GM04503 (cell line): ENCODE results near the gene ERBB4.
"Not testable (repeated sequence)": the region's sequence is repeated elsewhere in the genome, so short reads cannot be mapped to it uniquely, and the experiment has no call there.

ENCODE experiments used
- DNase-seq: peaks from one replicate; pipeline ENCODE4 v3.0.0-alpha.2; 2012; ENCODE audit warnings: low read depth

The ERBB4 gene

DNA sequence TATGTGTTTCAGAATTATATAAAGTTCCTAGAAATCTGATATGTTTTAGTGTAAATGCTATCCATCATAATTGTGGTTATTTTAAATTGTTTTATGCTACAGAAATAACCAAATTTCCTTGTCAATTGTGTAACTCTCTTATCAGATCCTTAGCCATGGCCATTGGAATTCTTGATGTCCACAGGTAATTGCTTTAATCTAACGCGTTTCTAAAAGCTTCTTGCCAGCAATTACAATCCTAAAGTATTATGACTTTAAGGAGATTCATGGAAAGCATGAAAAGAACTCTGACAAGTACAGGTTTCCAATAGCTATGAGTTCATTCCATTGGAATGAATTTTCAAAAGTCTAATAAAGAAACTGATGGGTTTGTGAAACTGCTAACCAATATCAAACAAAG is 472.1 kb downstream of the ERBB4 start:
- no peak for DNase-seq

DNA sequence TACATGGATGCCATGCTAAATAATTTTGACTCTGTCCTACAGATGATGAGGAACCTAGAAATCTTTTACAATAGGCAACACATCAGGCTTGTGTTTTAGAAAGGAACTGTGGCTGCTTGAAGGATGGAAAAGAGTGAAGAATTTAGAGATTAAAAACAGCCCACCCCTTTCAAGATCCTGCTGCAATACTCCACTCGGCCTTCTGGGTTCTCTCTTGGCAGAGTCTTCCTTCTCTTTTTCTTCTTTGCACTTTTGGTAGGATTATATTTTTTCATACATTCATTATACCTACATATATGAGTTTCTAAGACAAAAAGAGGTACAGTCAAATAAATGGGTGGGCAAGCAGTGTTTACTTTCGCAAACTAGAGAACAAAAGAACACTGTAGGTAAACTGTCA is 474.3 kb downstream of the ERBB4 start:
- no peak for DNase-seq

DNA sequence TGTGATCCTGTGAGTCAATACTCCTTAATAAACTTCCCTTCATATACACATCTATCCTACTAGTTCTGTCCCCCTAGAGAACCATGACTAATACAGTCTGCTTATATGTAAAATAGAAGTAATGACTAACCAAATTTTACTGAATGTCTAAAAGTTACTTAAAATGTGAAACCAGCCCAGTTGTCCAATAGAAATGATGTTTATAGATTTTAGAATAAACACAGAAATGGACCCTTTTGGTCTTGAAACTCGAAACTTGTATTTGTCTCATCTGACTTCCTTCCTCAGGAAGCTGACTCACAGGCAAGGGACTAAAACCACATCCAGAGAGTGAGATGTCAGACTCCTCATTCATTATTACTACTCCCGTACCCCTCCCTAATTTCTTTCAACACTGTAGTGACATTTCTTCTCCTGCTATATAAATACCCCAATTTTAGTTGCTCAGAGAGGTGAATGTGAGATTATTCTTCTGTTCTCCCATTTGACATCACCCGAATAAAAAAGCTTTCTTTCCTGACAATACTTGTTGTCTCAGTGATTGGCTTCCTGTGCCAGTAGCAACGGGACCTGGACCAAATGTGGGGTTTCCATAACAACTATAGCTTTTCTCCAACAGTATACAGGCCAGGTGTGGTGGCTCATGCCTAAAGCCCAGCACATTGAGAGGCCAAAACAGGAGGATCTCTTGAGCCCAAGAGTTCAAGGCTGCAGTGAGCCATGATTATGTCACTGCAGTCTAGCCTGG is 486.0 kb downstream of the ERBB4 start:
- DNase-seq, result no peak

DNA sequence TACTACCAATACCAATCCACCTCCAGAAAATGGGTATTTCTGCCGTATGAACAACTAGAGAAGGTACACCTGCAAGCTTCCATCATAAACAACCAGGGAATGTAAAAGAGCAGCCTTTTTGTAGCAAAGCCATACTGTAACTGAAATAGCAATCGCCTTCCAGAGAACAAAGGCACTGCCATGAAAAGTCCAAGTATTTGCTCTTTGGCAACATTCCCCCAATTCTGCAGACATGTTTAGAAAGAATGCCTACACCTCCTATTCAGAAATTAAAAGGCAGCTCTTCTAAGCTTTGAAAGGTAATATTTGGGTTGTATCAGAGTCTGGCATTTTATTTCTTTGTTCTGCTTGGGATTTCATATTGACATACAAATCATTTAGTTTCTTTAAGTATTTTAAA is 487.7 kb downstream of the ERBB4 start:
- DNase-seq, result no peak

GRCh38 chr2:212042562-212042961 is 496.0 kb downstream of the ERBB4 start:
- no peak for DNase-seq

GRCh38 chr2:212037062-212037461 is 501.5 kb downstream of the ERBB4 start:
- DNase-seq, result no peak

DNA sequence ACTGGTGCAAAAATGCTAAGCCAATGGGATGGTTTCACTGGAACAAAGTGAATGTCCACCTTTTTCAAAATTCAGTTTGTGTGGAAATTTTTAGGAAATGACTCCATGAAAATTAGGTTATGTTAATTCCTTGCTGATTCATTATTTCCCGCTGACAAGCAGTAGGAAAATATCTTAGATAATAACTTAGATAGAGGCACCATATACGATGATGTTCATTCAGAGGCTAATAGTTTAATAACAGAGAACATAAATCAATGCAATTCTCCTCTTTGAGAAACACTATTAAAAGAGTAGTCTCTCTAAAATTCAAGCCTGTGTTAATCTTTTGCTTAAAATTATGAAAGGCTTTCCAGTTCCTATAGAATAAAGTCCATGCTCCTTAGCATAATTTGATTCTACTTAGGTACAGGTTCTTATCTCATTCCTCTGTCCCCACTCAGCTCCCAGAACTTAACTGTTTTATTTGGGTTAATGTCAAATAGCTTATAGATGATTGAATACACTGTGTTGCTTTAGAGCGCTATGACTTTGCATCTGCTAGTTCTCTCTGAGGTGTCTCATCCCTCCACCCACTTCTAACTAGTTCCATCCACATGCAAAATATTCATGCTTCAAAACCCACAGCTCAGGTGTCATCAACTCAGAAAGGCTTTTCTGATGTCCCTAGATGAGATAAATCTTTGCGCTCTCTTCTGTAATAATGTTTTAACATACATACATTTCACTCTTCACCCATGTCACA is 503.6 kb downstream of the ERBB4 start:
- no peak for DNase-seq

DNA sequence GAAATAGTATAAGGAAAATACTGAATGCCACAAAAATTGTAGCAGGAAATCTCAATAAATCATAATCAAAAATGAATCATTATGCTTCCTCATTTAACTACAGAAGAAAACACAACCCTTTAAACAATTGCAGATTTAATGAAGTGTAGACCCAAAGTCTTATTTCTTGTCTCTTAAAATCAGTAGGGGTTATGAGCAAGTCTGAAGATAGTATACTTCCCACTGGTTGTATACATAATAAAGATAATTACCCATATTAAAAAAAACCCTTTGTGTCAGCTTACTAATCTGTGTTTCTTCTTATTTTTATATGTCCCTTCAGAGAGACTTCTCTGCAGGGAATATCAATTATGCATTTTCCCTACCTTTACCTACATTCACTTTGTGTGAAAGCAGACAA is 504.7 kb downstream of the ERBB4 start:
- no peak for DNase-seq

- DNase-seq, result no peak
Measured at GRCh38 chr2:212032536-212033219, 505.9 kb downstream of the ERBB4 start.

GRCh38 chr2:212032032-212032431 is 506.6 kb downstream of the ERBB4 start:
- DNase-seq, result peak; percentile 29

- DNase-seq, result no peak
Measured at GRCh38 chr2:212030709-212031108, 507.9 kb downstream of the ERBB4 start.

GRCh38 chr2:212028798-212029394 is 509.7 kb downstream of the ERBB4 start:
- DNase-seq, result no peak

DNA sequence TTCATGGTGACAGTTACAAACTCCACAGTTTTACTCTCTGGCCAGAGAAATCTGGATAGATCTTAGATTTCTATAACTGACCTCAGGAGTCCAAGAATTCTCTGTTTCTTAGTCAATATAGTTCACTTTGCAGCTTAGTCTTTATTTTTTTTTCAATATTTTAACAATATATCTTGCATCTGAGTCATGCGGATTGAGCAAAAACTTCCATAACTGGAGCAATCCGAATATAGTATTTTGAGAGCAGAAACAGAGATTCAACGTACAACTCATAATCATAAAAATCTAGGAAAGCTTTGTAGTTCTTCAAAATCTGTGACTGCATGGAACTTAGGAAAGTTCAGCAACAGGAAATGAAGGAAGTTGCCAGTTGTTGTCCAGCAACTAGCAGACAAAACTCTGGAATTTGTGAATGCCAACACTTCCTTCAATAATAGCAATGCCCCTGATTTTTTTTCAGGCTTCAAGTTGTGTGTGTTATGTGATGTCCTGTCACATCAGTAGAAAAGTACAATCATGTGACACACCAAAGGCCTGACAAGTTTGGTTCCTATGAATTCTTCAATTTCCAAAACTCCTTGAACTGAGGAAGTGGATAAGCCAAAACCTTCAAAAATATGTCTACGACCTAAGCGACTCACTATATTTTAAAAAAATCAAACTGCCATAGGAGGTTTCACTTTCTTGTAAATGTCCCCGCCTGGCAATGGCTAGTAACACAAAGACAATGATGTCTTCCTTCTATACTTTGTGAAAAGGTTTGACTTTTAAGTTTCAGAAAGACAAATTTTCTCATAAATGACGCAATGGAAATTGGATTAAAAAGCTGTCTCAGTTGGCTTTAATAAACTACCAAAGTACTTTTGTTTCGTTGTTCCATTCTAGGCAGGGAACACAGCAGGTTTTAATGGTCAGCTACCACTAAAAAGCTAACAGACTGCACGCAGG is 510.6 kb downstream of the ERBB4 start:
- DNase-seq, result no peak

DNA sequence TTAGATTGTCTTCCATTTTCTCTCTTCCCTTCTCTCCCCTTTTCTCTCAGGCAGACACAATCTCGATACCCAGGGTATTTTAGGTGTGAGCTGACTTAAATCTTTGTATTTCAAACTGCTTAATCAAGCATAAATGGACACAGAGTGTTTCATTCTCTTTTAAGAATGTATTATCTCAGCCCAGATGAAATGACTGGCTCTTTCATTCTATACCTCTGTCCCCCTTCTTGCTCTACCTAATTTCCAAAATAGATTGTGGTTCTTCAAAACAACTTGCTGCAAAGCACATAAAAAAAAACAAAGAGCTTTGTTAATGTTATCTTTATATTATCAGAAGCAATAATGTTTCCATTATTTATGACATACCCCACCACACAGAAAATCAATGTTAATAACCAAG is 514.6 kb downstream of the ERBB4 start:
- DNase-seq, result no peak

GRCh38 chr2:212022966-212023365 is 515.6 kb downstream of the ERBB4 start:
- DNase-seq, result no peak

DNA sequence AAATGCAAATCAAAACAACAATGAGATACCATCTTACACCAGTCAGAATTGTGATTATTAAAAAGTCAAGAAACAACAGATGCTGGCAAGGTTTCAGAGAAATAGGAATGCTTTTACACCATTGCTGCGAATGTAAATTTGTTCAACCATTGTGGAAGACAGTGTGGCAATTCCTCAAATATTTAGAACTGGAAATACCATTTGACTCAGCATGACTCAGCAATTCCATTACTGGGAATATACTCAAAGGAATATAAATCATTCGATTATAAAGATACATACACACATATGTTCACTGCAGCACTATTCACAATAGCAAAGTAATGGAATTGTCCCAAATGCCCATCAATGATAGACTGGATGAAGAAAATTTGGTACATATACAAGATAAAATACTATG is 516.7 kb downstream of the ERBB4 start:
- DNase-seq, result peak; percentile 36

DNA sequence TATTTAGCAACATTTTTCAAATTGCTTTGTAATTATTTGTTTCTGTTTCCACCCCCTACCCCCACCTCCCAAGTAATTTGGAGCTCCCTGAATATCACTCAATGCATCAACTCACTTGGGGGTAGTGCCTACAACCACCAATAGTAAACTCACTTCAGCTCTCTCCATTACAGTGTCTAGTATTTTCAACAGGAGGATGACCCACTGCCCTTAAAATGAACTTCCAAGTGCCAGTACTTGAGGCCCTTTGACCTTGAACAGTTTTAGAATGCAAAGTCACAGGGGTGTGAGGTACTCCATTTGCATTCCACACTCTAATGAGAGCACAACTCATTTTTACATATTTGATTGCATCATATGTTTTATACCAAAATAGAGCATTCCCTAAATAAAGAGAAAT is 523.0 kb downstream of the ERBB4 start:
- DNase-seq, result no peak

DNA sequence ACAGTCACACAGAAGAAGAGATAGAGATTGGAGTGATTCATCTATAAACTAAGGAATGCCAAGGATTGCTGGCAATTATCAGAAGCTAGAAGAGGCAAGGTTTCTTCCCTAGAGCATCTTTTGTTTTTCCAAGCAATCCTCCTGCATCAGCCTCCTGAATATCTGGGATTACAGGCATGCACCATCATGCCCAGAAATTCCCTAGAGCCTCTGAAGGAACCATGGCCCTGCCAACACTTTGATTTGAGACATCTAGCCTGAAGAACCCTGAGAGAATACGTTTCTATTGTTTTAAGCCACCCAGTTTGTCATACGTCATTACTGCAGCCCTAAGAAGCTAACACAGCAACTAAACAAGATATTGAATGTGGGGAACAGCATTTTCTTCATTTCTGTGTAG is 525.0 kb downstream of the ERBB4 start:
- no peak for DNase-seq

- not testable (repeated sequence) for DNase-seq
Measured at GRCh38 chr2:212010305-212010704, 528.3 kb downstream of the ERBB4 start.

DNA sequence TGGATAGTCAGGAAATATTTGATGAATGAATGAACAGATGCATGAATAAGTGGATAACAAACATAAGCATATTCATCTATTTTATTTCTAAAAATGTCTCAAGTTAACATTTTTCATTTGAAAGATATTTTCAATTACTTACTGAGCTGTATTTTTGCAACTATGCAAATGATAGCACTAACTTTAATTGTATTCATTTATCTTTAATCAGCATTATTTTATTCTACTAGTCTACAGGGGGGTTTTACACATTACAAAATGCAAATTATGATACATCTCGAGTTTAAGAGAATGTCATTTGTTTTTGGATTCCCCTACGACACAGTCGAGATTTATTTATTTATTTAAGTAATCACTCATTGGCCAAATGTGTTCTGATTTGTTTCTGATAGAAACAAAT is 530.6 kb downstream of the ERBB4 start:
- no peak for DNase-seq

DNA sequence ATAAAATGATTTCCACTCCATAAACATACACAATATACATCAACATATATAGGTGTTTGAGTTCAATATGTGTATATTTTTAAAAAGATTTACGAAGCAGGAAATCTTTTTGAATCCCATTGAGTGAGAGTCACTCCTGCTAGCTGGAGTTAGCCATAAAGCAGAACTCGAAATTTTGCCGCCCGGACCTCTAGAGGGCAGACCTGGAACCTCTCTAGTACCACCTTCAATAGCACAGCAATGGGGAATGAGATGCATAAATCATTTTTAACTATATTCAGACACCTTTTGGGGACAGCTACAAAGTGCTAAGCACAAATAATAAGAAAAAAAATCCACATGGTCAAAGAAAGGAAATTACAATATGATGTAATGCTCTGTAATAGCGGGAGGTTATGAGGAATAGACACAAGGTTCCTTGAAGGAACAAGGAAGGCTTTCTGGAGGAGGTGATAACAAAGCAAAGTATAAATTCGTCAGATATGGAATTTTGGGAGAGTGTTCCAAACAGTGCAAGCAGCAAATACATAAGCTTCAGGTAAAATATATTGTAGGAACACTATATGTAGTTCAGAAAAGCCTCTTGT is 533.4 kb downstream of the ERBB4 start:
- no peak for DNase-seq
